ENCODE data around the gene KRTAP12-3.

KRTAP12-3 gene

GRCh38 chr21:44701023-44701400, 43.3 kb downstream of the KRTAP12-3 start:
- in situ Hi-C loops (cut with MboI; ENCODE audit: low sequenced_read_pairs), result no loop called here

GRCh38 chr21:44701541-44701940, 43.8 kb downstream of the KRTAP12-3 start:
- in situ Hi-C loops (cut with MboI; ENCODE audit: low sequenced_read_pairs), result no loop called here

GRCh38 chr21:44702111-44702972, 44.6 kb downstream of the KRTAP12-3 start:
- in situ Hi-C loops (cut with MboI; ENCODE audit: low sequenced_read_pairs), result no loop called here

- in situ Hi-C loops (cut with MboI; ENCODE audit: low sequenced_read_pairs), result no loop called here
Measured at GRCh38 chr21:44702973-44703730, 45.4 kb downstream of the KRTAP12-3 start.

- in situ Hi-C loops (cut with MboI; ENCODE audit: low sequenced_read_pairs), result no loop called here
Measured at GRCh38 chr21:44703731-44704635, 46.3 kb downstream of the KRTAP12-3 start.

- in situ Hi-C loops (cut with MboI; ENCODE audit: low sequenced_read_pairs), result no loop called here
Measured at GRCh38 chr21:44704636-44705001, 46.9 kb downstream of the KRTAP12-3 start.

GRCh38 chr21:44706026-44706705, 48.4 kb downstream of the KRTAP12-3 start:
- in situ Hi-C loops (cut with MboI; ENCODE audit: low sequenced_read_pairs), result no loop called here

- in situ Hi-C loops (cut with MboI; ENCODE audit: low sequenced_read_pairs), result no loop called here
Measured at GRCh38 chr21:44706706-44707581, 49.2 kb downstream of the KRTAP12-3 start.

Data from HL-60/S4 treated with phorbol 12-myristate 13-acetate at 8.2 ng/mL for 4 days and 3 days (cell line).